Astrocyte (in vitro differentiated cells and primary cell): ENCODE measurements around the gene TIMM9. TPM values are rescaled to one million over a fixed set of nuclear protein-coding genes. Genes with fewer than 3 reads are reported as not detected.

Source experiments
- DNase-seq: peaks from one replicate; pipeline ENCODE4 v3.0.0-alpha.2; 2010; ENCODE audit warnings: low read depth
- FAIRE-seq: peaks from 2 replicates; lab custom pipeline; 2011; peaks lifted over from hg19 to GRCh38; lab: Jason Lieb, UNC
- H2AFZ ChIP-seq: 2 replicates; pipeline ENCODE4 v1.6.0; 2012; ENCODE audit warnings: low read depth, low read length, inconsistent platforms
- H3K27ac ChIP-seq: 2 replicates; pipeline ENCODE4 v1.5.1; 2011; ENCODE audit warnings: low read depth, low read length, inconsistent platforms
- H3K27me3 ChIP-seq: 2 replicates; pipeline ENCODE4 v1.6.0; 2011; ENCODE audit warnings: low read length, inconsistent platforms; ENCODE audit not compliant: insufficient read depth
- H3K36me3 ChIP-seq: 2 replicates; pipeline ENCODE4 v1.5.1; 2011; ENCODE audit warnings: low read length, inconsistent platforms; ENCODE audit not compliant: insufficient read depth
- H3K4me1 ChIP-seq: 2 replicates; pipeline ENCODE4 v1.5.1; 2011; ENCODE audit warnings: low read length, inconsistent platforms; ENCODE audit not compliant: insufficient read depth
- H3K4me2 ChIP-seq: 2 replicates; pipeline ENCODE4 v1.6.0; 2012; ENCODE audit warnings: low read length, inconsistent platforms
- H3K4me3 ChIP-seq: 2 replicates; pipeline ENCODE4 v1.5.1; 2011; ENCODE audit warnings: low read depth, mild to moderate bottlenecking, low read length, inconsistent platforms; ENCODE audit not compliant: insufficient read depth
- H3K79me2 ChIP-seq: 2 replicates; pipeline ENCODE4 v1.6.0; 2012; ENCODE audit warnings: mild to moderate bottlenecking, low read length, inconsistent platforms; ENCODE audit not compliant: insufficient read depth
- H3K9ac ChIP-seq: 2 replicates; pipeline ENCODE4 v1.6.0; 2012; ENCODE audit warnings: mild to moderate bottlenecking, low read length, inconsistent platforms
- H3K9me3 ChIP-seq: 2 replicates; pipeline ENCODE4 v1.5.1; 2012; ENCODE audit warnings: low read depth, mild to moderate bottlenecking, low read length, inconsistent platforms; ENCODE audit not compliant: insufficient read depth
- H4K20me1 ChIP-seq: 2 replicates; pipeline ENCODE4 v1.6.0; 2012; ENCODE audit warnings: low read length, inconsistent platforms; ENCODE audit not compliant: insufficient read depth
- H3K27ac Mint-ChIP-seq: one replicate; pipeline ENCODE4 v1.8.0; 2021; ENCODE audit warnings: mild to moderate bottlenecking, mixed read lengths; ENCODE audit not compliant: unreplicated experiment
- H3K27me3 Mint-ChIP-seq: one replicate; pipeline ENCODE4 v1.8.0; 2021; ENCODE audit warnings: low read depth, mixed read lengths; ENCODE audit not compliant: unreplicated experiment
- H3K36me3 Mint-ChIP-seq: one replicate; pipeline ENCODE4 v1.8.0; 2021; ENCODE audit warnings: low read depth, mixed read lengths; ENCODE audit not compliant: unreplicated experiment
- H3K4me1 Mint-ChIP-seq: one replicate; pipeline ENCODE4 v1.8.0; 2021; ENCODE audit warnings: low read depth, mixed read lengths; ENCODE audit not compliant: unreplicated experiment
- H3K4me3 Mint-ChIP-seq: one replicate; pipeline ENCODE4 v1.8.0; 2021; ENCODE audit warnings: mild to moderate bottlenecking, moderate library complexity, mixed read lengths; ENCODE audit not compliant: unreplicated experiment
- H3K9me3 Mint-ChIP-seq: one replicate; pipeline ENCODE4 v1.8.0; 2021; ENCODE audit warnings: mild to moderate bottlenecking, mixed read lengths; ENCODE audit not compliant: unreplicated experiment
- CTCF ChIP-seq: IDR thresholded peaks from 2 replicates; pipeline ENCODE4 v1.5.1; 2011; ENCODE audit warnings: low read depth, mild to moderate bottlenecking, inconsistent platforms, low read length, moderate library complexity; ENCODE audit not compliant: insufficient read depth
- EZH2 ChIP-seq: IDR thresholded peaks from 2 replicates; pipeline ENCODE4 v1.6.1; 2012; ENCODE audit warnings: mild to moderate bottlenecking, low read length, inconsistent platforms; ENCODE audit not compliant: insufficient read depth
- total RNA-seq: library from RNA; stranded (reverse); gene quantifications from 2 replicates; pipeline ENCODE4 v1.2.1, GENCODE V29; 2021

Gene TIMM9
- total RNA-seq, 1 donor from 2014 or later = 33.1 TPM

DNA sequence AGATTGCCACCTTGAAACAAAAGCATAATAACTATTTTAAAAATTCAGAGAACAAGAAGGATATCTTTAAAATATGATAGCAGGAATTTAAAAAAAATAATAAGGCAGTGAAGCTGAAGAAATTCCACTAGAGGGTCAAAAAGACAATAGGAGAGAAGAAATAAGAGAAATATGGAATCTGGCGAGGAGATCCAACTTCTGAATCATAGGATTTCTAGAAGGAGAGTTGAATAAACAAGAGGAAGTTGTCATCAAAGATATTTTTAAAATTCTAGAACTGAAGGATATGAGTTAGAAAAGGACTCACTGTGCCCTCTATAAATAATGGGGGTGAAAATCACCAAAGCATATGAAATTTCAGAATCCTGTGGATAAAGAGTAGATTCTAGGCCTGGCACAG, 58.4 kb downstream of the TIMM9 start:
- Mint-ChIP-seq H3K36me3 (peaks cover 8% of the 10 kb centered on the region), H3K27ac (no peak overlapping the region), H3K4me1 (no peaks in the 10 kb centered on the region), H3K9me3 (no peaks in the 10 kb centered on the region), H3K27me3 (no peaks in the 10 kb centered on the region), H3K4me3 (no peak overlapping the region)
- Histone ChIP-seq H2AFZ (no peak overlapping the region), H3K9me3 (no peaks in the 10 kb centered on the region), H3K36me3 (peaks cover 24% of the 10 kb centered on the region), H3K27ac (no peak overlapping the region), H3K79me2 (no peaks in the 10 kb centered on the region), H3K4me1 (no peaks in the 10 kb centered on the region), H4K20me1 (no peaks in the 10 kb centered on the region), H3K9ac (no peak overlapping the region), H3K4me2 (no peak overlapping the region), H3K4me3 (no peak overlapping the region), H3K27me3 (no peaks in the 10 kb centered on the region)
- DNase-seq = no peak
- no peak for TF ChIP-seq CTCF
- TF ChIP-seq EZH2 = no peak
- FAIRE-seq = no peak

- H3K27ac Mint-ChIP-seq = no peak overlapping the region
Observed at GRCh38 chr14:58367296-58367695, 60.0 kb downstream of the TIMM9 start.

More at GRCh38 chr14:58367296-58367695, 60.0 kb downstream of the TIMM9 start:
- TF ChIP-seq CTCF (no peak), EZH2 (no peak)
- Mint-ChIP-seq H3K9me3 (no peaks in the 10 kb centered on the region), H3K4me3 (no peak overlapping the region), H3K27me3 (no peaks in the 10 kb centered on the region), H3K4me1 (no peaks in the 10 kb centered on the region), H3K36me3 (peaks cover 8% of the 10 kb centered on the region)
- Histone ChIP-seq H3K4me3 (no peak overlapping the region), H3K27ac (no peak overlapping the region), H3K27me3 (no peaks in the 10 kb centered on the region), H3K4me2 (no peak overlapping the region), H3K4me1 (no peaks in the 10 kb centered on the region), H3K9ac (no peak overlapping the region), H3K9me3 (no peaks in the 10 kb centered on the region), H3K79me2 (no peaks in the 10 kb centered on the region), H4K20me1 (no peaks in the 10 kb centered on the region), H2AFZ (no peak overlapping the region), H3K36me3 (peaks cover 23% of the 10 kb centered on the region)
- no peak for DNase-seq
- no peak for FAIRE-seq
